ENCODE results near the gene RECK.

Gene RECK

GRCh38 chr9:36162211-36162738 lies 125.6 kb downstream of the RECK start:
- DNase-seq: no peak

GRCh38 chr9:36163049-36163785 lies 126.5 kb downstream of the RECK start:
- DNase-seq: no peak

DNA sequence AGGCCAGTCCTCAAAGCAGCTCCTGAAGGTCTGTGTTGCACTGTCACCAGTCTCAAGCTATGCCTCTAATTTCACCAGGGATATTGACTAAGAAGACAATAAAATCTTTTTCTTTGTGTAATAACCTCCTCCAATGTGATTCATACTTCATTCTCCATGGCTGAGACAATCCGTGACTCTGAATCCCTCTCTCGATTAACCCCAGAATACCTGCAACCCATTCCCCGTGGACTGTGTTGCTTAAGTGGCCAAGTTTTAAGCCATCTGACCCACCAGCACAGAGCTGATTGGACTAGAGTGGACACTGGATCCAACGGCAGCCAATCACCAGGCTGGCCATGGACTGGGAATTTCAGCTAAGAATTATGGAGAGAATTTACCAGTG lies 127.1 kb downstream of the RECK start:
- no peak for DNase-seq

DNA sequence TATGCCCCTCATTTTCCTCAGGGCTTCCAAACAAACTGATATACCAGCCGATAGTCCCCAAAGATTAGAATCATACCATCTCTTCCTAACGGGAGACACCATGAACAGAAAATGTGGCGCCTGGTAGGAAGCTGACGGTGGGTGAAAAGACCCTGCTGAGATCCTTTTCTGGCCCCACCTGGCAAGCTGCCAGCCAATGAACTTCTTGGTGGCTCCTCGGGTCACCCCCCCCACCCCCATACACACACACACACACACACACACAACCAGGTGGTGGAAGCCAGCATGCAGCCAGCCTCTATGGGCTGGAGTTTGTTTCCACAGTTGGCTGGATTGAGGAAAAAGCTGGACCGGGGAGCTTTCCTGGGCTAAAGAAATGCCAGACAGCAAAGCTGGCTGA lies 127.7 kb downstream of the RECK start:
- no peak for DNase-seq

GRCh38 chr9:36164989-36165388 lies 128.3 kb downstream of the RECK start:
- no peak for DNase-seq

- DNase-seq: no peak
Observed at GRCh38 chr9:36165826-36166167, 129.1 kb downstream of the RECK start.

GRCh38 chr9:36166168-36166927 lies 129.6 kb downstream of the RECK start:
- no peak for DNase-seq

DNA sequence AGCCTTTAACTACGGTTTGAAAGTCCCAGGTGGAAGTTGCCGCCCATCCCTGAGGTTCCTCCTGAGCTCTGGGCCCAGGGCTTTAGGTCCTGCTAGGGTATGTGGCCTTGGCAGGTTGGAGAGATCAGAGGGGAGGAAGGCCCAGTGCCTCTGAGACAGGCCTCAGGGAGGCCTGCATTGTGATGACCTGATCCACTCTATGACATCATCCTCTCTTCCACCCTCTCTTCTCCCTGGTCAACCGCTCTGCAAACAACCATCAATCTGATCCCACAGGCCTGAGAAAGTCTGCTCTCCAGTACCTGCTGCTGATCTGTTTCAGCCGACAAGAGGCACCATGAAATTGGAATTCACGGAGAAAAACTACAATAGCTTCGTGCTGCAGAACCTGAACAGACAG lies 132.5 kb downstream of the RECK start, which contains the start of gene CCIN:
Gene CCIN (plus strand): TSS at position 223 of the 400 bp plus-strand sequence. CDS start 115 bp downstream, at position 338.
- DNase-seq: no peak

DNA sequence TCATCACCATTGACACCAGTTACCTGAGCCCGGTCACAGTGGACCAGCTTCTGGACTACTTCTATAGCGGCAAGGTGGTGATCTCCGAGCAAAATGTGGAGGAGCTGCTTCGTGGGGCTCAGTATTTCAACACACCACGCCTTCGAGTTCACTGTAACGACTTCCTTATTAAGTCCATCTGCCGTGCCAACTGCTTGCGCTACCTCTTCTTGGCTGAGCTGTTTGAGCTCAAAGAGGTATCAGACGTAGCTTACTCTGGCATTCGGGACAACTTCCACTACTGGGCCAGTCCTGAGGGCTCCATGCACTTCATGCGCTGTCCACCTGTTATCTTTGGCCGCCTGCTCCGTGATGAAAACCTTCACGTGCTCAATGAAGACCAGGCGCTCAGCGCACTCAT lies 133.0 kb downstream of the RECK start:
- no peak for DNase-seq

DNA sequence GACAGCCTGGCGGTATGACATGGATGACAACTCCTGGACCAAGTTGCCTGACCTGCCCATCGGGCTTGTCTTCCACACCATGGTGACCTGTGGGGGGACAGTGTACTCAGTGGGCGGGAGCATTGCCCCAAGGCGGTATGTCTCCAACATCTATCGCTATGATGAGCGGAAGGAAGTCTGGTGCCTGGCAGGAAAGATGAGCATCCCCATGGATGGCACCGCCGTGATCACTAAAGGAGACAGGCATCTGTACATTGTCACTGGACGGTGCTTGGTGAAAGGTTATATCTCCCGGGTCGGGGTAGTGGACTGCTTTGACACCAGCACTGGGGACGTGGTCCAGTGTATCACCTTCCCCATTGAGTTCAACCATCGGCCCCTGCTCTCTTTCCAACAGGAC lies 133.8 kb downstream of the RECK start:
- no peak for DNase-seq

DNA sequence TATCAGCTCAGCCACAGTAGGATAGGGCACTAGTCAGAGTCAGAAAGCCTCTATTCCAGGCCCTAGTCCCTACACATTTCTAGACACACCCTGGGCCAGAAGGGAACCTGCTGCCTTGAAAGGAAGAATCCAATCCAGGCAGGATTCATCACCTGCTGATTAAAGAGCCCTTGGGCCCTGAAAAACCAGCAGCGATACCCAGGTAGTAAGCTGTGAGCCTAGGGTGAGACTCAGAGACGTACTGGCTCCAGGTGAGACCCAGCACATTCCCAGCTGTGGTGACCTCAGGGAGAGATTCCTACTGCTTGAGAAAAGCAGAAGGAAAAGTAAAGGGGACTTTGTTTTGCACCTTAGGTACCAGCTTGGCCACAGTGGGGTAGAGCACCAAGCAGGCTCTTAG lies 137.1 kb downstream of the RECK start:
- no peak for DNase-seq

All from NCI-H1105 (cell line).